GM12878 (cell line): ENCODE measurements around the gene ALAD. TPM values are rescaled to one million over a fixed set of nuclear protein-coding genes. Genes with fewer than 3 reads are reported as not detected.

ENCODE experiments used
- ATAC-seq: fragments of 200-7000 bp; cut with Tn5 transposase; 3 replicates; pipeline ENCODE4 v1.9.1; 2020; ENCODE audit warnings: mild to moderate bottlenecking, moderate library complexity
- BruUV-seq: library from RNA; stranded (reverse); fragments of 400-500 nt; replicated peaks from 2 replicates; lab custom pipeline; 2021; lab: Mats Ljungman, UMichigan
- CTCF ChIA-PET: fragments of 300-600 bp; sonication (Branson Sonifier 250); formaldehyde crosslinking; extraction: SDS; loops from one replicate; lab custom pipeline; 2021; ENCODE audit warnings: inconsistent platforms; lab: Yijun Ruan, JAX
- POLR2A ChIA-PET: fragments of 350-600 bp; formaldehyde crosslinking; extraction: SDS; loops from one replicate; lab custom pipeline; 2021; ENCODE audit warnings: inconsistent platforms; lab: Charles Lee
- RAD21 ChIA-PET: fragments of 300-600 bp; sonication (Branson Sonifier 250); formaldehyde crosslinking; loops from one replicate; lab custom pipeline; 2023; ENCODE audit warnings: antibody characterized with exemption; ENCODE audit not compliant: unreplicated experiment; lab: Charles Lee
- SMC1A ChIA-PET: fragments of 300-600 bp; sonication (Branson Sonifier 250); formaldehyde crosslinking; loops from one replicate; lab custom pipeline; 2023; ENCODE audit not compliant: unreplicated experiment, uncharacterized antibody; lab: Charles Lee
- DNase-seq: peaks from one replicate; pipeline ENCODE4 v3.0.0-alpha.2; 2011; ENCODE audit warnings: low read depth, low spot score
- FAIRE-seq: peaks from 3 replicates; lab custom pipeline; 2011; peaks lifted over from hg19 to GRCh38; lab: Jason Lieb, UNC
- H2AFZ ChIP-seq: 2 replicates; pipeline ENCODE4 v1.6.0; 2011; ENCODE audit warnings: low read depth, low read length, control low read depth; ENCODE audit not compliant: control insufficient read depth
- H3K27ac ChIP-seq: 2 replicates; pipeline ENCODE4 v1.5.1; 2011; ENCODE audit warnings: control low read depth; ENCODE audit not compliant: control insufficient read depth, insufficient read depth
- H3K27me3 ChIP-seq, 2 experiments: replicated peaks in 1 of 2; 2 replicates each; pipeline versions ENCODE4 v1.6.0 to v1.6.1; 2011; ENCODE audit warnings: low read length in 1 of 2; ENCODE audit not compliant: control insufficient read depth in 2 of 2, insufficient read depth in 2 of 2
- H3K36me3 ChIP-seq, 2 experiments: 2 replicates each; pipeline ENCODE4 v1.5.1; 2011; ENCODE audit warnings: low read length in 1 of 2; ENCODE audit not compliant: control insufficient read depth in 2 of 2, insufficient read depth in 2 of 2
- H3K4me1 ChIP-seq: 2 replicates; pipeline ENCODE4 v1.6.1; 2011; ENCODE audit warnings: mild to moderate bottlenecking, low read length, moderate library complexity, mixed read lengths; ENCODE audit not compliant: control insufficient read depth, insufficient read depth
- H3K4me2 ChIP-seq: 2 replicates; pipeline ENCODE4 v1.6.0; 2011; ENCODE audit warnings: control low read depth; ENCODE audit not compliant: control insufficient read depth, insufficient read depth
- H3K4me3 ChIP-seq: fragments of 200-600 bp; sonication (generic); 2 replicates; pipeline ENCODE4 v1.5.1; 2016
- H3K79me2 ChIP-seq: 2 replicates; pipeline ENCODE4 v1.6.0; 2011; ENCODE audit warnings: low read length; ENCODE audit not compliant: control insufficient read depth, insufficient read depth
- H3K9ac ChIP-seq: 2 replicates; pipeline ENCODE4 v1.8.0; 2011; ENCODE audit warnings: low read length, control low read depth, mixed read lengths; ENCODE audit not compliant: control insufficient read depth, insufficient read depth
- H3K9me3 ChIP-seq: replicated peaks from 3 replicates; pipeline ENCODE4 v1.5.1; 2011; ENCODE audit warnings: mild to moderate bottlenecking, low read length; ENCODE audit not compliant: control insufficient read depth, insufficient read depth
- H4K20me1 ChIP-seq: 2 replicates; pipeline ENCODE4 v1.6.0; 2011; ENCODE audit not compliant: control insufficient read depth, insufficient read depth
- ATF3 ChIP-seq: IDR thresholded peaks from 2 replicates; pipeline ENCODE4 v1.6.1; 2011; ENCODE audit warnings: low read depth, mild to moderate bottlenecking, low read length, moderate library complexity, borderline replicate concordance; ENCODE audit errors: extremely low read depth
- CBX3 ChIP-seq: fragments of 200-600 bp; sonication (generic); IDR thresholded peaks from 2 replicates; pipeline ENCODE4 v1.6.1; 2016; ENCODE audit warnings: low read depth, borderline replicate concordance
- IRF3 ChIP-seq: fragments of 450-650 bp; IDR thresholded peaks from 2 replicates; pipeline ENCODE4 v1.6.1; 2014; ENCODE audit warnings: mild to moderate bottlenecking
- MEF2A ChIP-seq: IDR thresholded peaks from 2 replicates; pipeline ENCODE4 v1.6.1; 2011; ENCODE audit warnings: low read depth, mild to moderate bottlenecking, low read length, moderate library complexity; ENCODE audit not compliant: insufficient read depth
- NR2F1 ChIP-seq: fragments of 450-650 bp; conservative IDR thresholded peaks from 2 replicates; pipeline ENCODE4 v1.6.1; 2017; ENCODE audit warnings: mild to moderate bottlenecking
- WGBS: methylation state at CpG from one replicate; pipeline ENCODE4 v1.1.6; 2016; ENCODE audit warnings: low lambda C conversion rate; ENCODE audit not compliant: insufficient replicate concordance, insufficient coverage; ENCODE audit errors: missing lambda C conversion rate; 5-methylcytosine and 5-hydroxymethylcytosine counted together
- in situ Hi-C: fragments of 300-500 bp; cut with MboI; formaldehyde crosslinking; loops from 9 replicates; pipeline ENCODE4 v1.14.3; 2018; ENCODE audit warnings: mixed read lengths
- intact Hi-C: fragments of 100-400 bp; cut with micrococcal nuclease; formaldehyde crosslinking; loops from one replicate; pipeline ENCODE4 v1.14.2; 2022; ENCODE audit not compliant: unreplicated experiment
- polyA plus RNA-seq, 11 experiments: library from polyadenylated mRNA; depleted of rRNA in 4 of 11; unstranded in 6 of 11; stranded (reverse) in 5 of 11; fragments of >200 nt; fragmentation: Nextera tagmentation in 4 of 11; fragmentation: Illumina TruSeq in 1 of 11; extraction: Ambion mirVana in 4 of 11; extraction: Trizol in 1 of 11; gene quantifications; 1 replicate in 1 of 11; 2 replicates in 10 of 11; pipeline versions ENCODE4 v1.2.1 to v1.2.3, GENCODE V29; 2011 to 2016; ENCODE audit warnings: inconsistent platforms in 2 of 11, missing spikeins in 2 of 11, low read depth in 1 of 11
- total RNA-seq, 4 experiments: library from RNA; depleted of rRNA in 3 of 4; stranded (reverse); fragments of >200 nt in 3 of 4; fragmentation: Illumina TruSeq in 1 of 4; extraction: Trizol in 1 of 4; gene quantifications; 2 replicates each; pipeline versions ENCODE4 v1.2.1 to v1.2.3, GENCODE V29; 2013 to 2021
- TF ChIP-seq, protein P1 (sequence below): fragments of 150-350 bp; IDR thresholded peaks from 2 replicates; pipeline ENCODE4 v1.6.1; 2014; ENCODE audit warnings: mild to moderate bottlenecking, low read depth, low read length
- TF ChIP-seq, protein P2 (sequence below): fragments of 450-650 bp; formaldehyde crosslinking; IDR thresholded peaks from 2 replicates; pipeline ENCODE4 v1.4.0; 2020; ENCODE audit warnings: mild to moderate bottlenecking, moderate library complexity

ALAD gene
- total and polyA plus RNA-seq, 10 of the 15 experiments (the other 5 are each of a cell fraction or from before 2014, with no cell fraction given), result 2.4 to 21.6 (median 12.9) TPM

DNA sequence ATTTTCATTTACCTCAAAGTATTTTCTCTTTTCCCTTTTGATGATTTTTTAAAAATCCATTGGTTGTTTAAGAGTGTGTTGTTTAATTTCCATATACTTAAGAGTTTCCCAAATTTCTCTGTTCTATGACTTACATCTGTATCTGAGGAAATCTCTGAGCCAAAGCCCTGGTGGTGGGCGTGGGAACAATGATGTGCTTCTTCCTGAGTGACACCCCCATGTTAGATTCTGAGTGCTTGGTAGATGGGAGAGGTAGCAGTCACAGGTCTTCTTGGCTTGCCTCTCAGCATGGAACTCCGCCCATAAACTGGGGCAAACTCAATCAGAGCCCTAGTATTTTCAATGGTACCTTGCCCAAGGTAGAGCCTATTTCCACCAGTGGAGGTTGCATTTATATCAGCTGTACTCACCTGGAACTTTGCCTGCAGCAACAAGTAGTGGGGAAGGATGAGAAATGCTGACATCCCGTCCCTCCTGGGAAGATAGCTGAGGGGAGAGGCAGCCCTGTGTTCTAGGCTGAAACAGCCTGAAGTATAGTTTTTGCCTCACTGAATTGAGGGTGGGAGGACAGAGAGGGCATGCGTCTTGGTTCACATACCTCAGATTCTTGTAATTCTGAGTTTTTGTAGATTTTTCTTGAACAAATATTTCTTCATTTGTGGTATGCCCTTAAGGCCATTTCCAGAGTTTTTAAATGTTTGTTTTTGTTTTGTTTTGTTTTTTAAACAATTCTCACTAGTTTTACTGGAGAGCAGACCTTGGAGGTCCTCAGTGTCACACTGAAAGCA, 35.8 kb upstream of the ALAD start:
- TF ChIP-seq ATF3, result no peak
- no peak for TF ChIP-seq MEF2A
- TF ChIP-seq, protein P1, sequence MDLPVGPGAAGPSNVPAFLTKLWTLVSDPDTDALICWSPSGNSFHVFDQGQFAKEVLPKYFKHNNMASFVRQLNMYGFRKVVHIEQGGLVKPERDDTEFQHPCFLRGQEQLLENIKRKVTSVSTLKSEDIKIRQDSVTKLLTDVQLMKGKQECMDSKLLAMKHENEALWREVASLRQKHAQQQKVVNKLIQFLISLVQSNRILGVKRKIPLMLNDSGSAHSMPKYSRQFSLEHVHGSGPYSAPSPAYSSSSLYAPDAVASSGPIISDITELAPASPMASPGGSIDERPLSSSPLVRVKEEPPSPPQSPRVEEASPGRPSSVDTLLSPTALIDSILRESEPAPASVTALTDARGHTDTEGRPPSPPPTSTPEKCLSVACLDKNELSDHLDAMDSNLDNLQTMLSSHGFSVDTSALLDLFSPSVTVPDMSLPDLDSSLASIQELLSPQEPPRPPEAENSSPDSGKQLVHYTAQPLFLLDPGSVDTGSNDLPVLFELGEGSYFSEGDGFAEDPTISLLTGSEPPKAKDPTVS, result no peak
- TF ChIP-seq, protein P2, sequence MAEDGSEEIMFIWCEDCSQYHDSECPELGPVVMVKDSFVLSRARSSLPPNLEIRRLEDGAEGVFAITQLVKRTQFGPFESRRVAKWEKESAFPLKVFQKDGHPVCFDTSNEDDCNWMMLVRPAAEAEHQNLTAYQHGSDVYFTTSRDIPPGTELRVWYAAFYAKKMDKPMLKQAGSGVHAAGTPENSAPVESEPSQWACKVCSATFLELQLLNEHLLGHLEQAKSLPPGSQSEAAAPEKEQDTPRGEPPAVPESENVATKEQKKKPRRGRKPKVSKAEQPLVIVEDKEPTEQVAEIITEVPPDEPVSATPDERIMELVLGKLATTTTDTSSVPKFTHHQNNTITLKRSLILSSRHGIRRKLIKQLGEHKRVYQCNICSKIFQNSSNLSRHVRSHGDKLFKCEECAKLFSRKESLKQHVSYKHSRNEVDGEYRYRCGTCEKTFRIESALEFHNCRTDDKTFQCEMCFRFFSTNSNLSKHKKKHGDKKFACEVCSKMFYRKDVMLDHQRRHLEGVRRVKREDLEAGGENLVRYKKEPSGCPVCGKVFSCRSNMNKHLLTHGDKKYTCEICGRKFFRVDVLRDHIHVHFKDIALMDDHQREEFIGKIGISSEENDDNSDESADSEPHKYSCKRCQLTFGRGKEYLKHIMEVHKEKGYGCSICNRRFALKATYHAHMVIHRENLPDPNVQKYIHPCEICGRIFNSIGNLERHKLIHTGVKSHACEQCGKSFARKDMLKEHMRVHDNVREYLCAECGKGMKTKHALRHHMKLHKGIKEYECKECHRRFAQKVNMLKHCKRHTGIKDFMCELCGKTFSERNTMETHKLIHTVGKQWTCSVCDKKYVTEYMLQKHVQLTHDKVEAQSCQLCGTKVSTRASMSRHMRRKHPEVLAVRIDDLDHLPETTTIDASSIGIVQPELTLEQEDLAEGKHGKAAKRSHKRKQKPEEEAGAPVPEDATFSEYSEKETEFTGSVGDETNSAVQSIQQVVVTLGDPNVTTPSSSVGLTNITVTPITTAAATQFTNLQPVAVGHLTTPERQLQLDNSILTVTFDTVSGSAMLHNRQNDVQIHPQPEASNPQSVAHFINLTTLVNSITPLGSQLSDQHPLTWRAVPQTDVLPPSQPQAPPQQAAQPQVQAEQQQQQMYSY (CRISPR knock-in tag), result no peak
- no peak for TF ChIP-seq NR2F1
- no peak for TF ChIP-seq IRF3
- TF ChIP-seq CBX3, result no peak
- no TSS peak for BruUV-seq
- ATAC-seq (no peak), FAIRE-seq (no peak), DNase-seq (no peak)
- Histone ChIP-seq H3K9ac (no peak overlapping the region), H3K27ac (no peak overlapping the region), H3K79me2 (no peaks in the 10 kb centered on the region), H3K9me3 (no peaks in the 10 kb centered on the region), H3K4me3 (no peak overlapping the region), H3K4me2 (no peak overlapping the region), H2AFZ (no peak overlapping the region), H3K27me3 (no peaks in the 10 kb centered on the region), H3K4me1 (no peaks in the 10 kb centered on the region), H4K20me1 (no peaks in the 10 kb centered on the region; the same call in 1 of the 2 replicates), H3K36me3 (no peaks in the 10 kb centered on the region)
- intact Hi-C loops, result no loop called here
- ChIA-PET RAD21 (no interaction called here), CTCF (interaction anchor here (1.0 kb wide), 1 partner anchor 218 kb away, joined by 4 read pairs; no protein-coding TSS in a partner anchor), SMC1A (no interaction called here), POLR2A (no interaction called here)
- in situ Hi-C loops, result no loop called here
- WGBS, result 27% methylated on average over 4 of the region's 4 CpGs
